GM12878 (cell line): ENCODE results near the gene RAB8A. TPM values are rescaled to one million over a fixed set of nuclear protein-coding genes. Genes with fewer than 3 reads are reported as not detected.

Source experiments
- CBX5 ChIP-seq: sonication (generic); IDR thresholded peaks from 2 replicates; pipeline ENCODE4 v1.6.1; 2016; ENCODE audit warnings: low read depth, moderate library complexity, mild to moderate bottlenecking, inconsistent platforms
- PAX8 ChIP-seq: fragments of 450-650 bp; IDR thresholded peaks from 2 replicates; pipeline ENCODE4 v1.6.1; 2017; ENCODE audit warnings: mild to moderate bottlenecking, moderate library complexity
- polyA plus RNA-seq, 11 experiments: library from polyadenylated mRNA; depleted of rRNA in 4 of 11; unstranded in 6 of 11; stranded (reverse) in 5 of 11; fragments of >200 nt; fragmentation: Nextera tagmentation in 4 of 11; fragmentation: Illumina TruSeq in 1 of 11; extraction: Ambion mirVana in 4 of 11; extraction: Trizol in 1 of 11; gene quantifications; 1 replicate in 1 of 11; 2 replicates in 10 of 11; pipeline versions ENCODE4 v1.2.1 to v1.2.3, GENCODE V29; 2011 to 2016; ENCODE audit warnings: inconsistent platforms in 2 of 11, missing spikeins in 2 of 11, low read depth in 1 of 11
- total RNA-seq, 4 experiments: library from RNA; depleted of rRNA in 3 of 4; stranded (reverse); fragments of >200 nt in 3 of 4; fragmentation: Illumina TruSeq in 1 of 4; extraction: Trizol in 1 of 4; gene quantifications; 2 replicates each; pipeline versions ENCODE4 v1.2.1 to v1.2.3, GENCODE V29; 2013 to 2021
- TF ChIP-seq, protein P1 (sequence below): IDR thresholded peaks from 2 replicates; pipeline ENCODE4 v1.6.1; 2012; ENCODE audit warnings: improper control_type of control experiment, low read depth, low read length; ENCODE audit not compliant: insufficient replicate concordance
- TF ChIP-seq, protein P2 (sequence below): fragments of 450-650 bp; IDR thresholded peaks from 2 replicates; pipeline ENCODE4 v1.6.1; 2017; ENCODE audit warnings: mild to moderate bottlenecking, low read depth, inconsistent platforms; ENCODE audit not compliant: poor library complexity, severe bottlenecking

The RAB8A gene
- total and polyA plus RNA-seq, 10 of the 15 experiments (the other 5 are each of a cell fraction or from before 2014, with no cell fraction given) = 23.9 to 314 (median 185) TPM

DNA sequence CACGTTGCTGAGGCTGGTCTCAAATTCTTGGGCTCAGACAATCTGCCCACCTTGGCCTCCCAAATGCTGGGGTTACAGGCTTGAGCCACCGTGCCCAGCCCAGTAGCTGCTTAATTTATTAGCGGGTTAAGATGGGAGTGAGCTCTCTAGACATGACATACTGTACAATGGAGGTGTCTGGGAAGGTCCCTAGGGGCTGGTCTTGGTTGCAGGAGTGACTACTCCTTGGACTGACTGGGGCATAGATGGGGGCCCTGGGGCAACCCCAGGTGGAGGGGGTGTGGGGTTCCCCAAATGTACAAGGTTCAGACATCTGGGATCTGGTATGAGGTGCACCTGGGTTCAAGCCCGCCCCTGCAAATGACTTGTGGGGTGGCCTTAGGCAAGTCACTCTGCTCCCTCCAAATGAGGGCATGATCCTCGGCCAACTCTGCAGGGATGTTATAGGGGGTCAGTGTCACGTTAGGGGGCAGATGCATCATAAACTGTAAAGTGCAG is 48.8 kb downstream of the RAB8A start (continued):
- TF ChIP-seq, protein P1, sequence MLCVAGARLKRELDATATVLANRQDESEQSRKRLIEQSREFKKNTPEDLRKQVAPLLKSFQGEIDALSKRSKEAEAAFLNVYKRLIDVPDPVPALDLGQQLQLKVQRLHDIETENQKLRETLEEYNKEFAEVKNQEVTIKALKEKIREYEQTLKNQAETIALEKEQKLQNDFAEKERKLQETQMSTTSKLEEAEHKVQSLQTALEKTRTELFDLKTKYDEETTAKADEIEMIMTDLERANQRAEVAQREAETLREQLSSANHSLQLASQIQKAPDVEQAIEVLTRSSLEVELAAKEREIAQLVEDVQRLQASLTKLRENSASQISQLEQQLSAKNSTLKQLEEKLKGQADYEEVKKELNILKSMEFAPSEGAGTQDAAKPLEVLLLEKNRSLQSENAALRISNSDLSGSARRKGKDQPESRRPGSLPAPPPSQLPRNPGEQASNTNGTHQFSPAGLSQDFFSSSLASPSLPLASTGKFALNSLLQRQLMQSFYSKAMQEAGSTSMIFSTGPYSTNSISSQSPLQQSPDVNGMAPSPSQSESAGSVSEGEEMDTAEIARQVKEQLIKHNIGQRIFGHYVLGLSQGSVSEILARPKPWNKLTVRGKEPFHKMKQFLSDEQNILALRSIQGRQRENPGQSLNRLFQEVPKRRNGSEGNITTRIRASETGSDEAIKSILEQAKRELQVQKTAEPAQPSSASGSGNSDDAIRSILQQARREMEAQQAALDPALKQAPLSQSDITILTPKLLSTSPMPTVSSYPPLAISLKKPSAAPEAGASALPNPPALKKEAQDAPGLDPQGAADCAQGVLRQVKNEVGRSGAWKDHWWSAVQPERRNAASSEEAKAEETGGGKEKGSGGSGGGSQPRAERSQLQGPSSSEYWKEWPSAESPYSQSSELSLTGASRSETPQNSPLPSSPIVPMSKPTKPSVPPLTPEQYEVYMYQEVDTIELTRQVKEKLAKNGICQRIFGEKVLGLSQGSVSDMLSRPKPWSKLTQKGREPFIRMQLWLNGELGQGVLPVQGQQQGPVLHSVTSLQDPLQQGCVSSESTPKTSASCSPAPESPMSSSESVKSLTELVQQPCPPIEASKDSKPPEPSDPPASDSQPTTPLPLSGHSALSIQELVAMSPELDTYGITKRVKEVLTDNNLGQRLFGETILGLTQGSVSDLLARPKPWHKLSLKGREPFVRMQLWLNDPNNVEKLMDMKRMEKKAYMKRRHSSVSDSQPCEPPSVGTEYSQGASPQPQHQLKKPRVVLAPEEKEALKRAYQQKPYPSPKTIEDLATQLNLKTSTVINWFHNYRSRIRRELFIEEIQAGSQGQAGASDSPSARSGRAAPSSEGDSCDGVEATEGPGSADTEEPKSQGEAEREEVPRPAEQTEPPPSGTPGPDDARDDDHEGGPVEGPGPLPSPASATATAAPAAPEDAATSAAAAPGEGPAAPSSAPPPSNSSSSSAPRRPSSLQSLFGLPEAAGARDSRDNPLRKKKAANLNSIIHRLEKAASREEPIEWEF = no peak
- TF ChIP-seq PAX8 (no peak), CBX5 (no peak)
- TF ChIP-seq, protein P2, sequence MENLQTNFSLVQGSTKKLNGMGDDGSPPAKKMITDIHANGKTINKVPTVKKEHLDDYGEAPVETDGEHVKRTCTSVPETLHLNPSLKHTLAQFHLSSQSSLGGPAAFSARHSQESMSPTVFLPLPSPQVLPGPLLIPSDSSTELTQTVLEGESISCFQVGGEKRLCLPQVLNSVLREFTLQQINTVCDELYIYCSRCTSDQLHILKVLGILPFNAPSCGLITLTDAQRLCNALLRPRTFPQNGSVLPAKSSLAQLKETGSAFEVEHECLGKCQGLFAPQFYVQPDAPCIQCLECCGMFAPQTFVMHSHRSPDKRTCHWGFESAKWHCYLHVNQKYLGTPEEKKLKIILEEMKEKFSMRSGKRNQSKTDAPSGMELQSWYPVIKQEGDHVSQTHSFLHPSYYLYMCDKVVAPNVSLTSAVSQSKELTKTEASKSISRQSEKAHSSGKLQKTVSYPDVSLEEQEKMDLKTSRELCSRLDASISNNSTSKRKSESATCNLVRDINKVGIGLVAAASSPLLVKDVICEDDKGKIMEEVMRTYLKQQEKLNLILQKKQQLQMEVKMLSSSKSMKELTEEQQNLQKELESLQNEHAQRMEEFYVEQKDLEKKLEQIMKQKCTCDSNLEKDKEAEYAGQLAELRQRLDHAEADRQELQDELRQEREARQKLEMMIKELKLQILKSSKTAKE = no peak
- TF ChIP-seq, all 136 proteins: peak for 3
